SK-N-DZ (cell line): ENCODE measurements around the gene SMIM31.

ENCODE experiments used
- DNase-seq: peaks from one replicate; pipeline ENCODE4 v3.0.0-alpha.2; 2015; ENCODE audit warnings: low spot score
- small RNA-seq, 2 experiments: library from RNA; depleted of rRNA; stranded (forward); fragments of <200 nt; gene quantifications; one replicate each; pipeline ENCODE3, GENCODE V24; 2014

The SMIM31 gene

GRCh38 chr4:164783976-164784375 lies 30.0 kb downstream of the SMIM31 start:
- DNase-seq, result no peak

GRCh38 chr4:164789047-164789446 lies 35.1 kb downstream of the SMIM31 start:
- no peak for DNase-seq

GRCh38 chr4:164790249-164790648 lies 36.3 kb downstream of the SMIM31 start:
- no peak for DNase-seq

- no peak for DNase-seq
Measured at GRCh38 chr4:164799410-164799809, 45.5 kb downstream of the SMIM31 start.

GRCh38 chr4:164800786-164801185 lies 46.9 kb downstream of the SMIM31 start:
- DNase-seq, result no peak

GRCh38 chr4:164802301-164802901 lies 48.5 kb downstream of the SMIM31 start:
- no peak for DNase-seq

- DNase-seq, result no peak
Measured at GRCh38 chr4:164803702-164804101, 49.8 kb downstream of the SMIM31 start.

- no peak for DNase-seq
Measured at GRCh38 chr4:164807611-164808010, 53.7 kb downstream of the SMIM31 start.

GRCh38 chr4:164813554-164813953 lies 59.6 kb downstream of the SMIM31 start:
- DNase-seq, result no peak

GRCh38 chr4:164815711-164816110 lies 61.8 kb downstream of the SMIM31 start:
- DNase-seq, result no peak

GRCh38 chr4:164819366-164819765 lies 65.4 kb downstream of the SMIM31 start:
- no peak for DNase-seq

GRCh38 chr4:164821711-164822110 lies 67.8 kb downstream of the SMIM31 start:
- DNase-seq, result no peak

- no peak for DNase-seq
Measured at GRCh38 chr4:164824581-164824980, 70.7 kb downstream of the SMIM31 start.

GRCh38 chr4:164828955-164829354 lies 75.0 kb downstream of the SMIM31 start:
- DNase-seq, result no peak

GRCh38 chr4:164846566-164846965 lies 92.6 kb downstream of the SMIM31 start:
- no peak for DNase-seq

- DNase-seq, result no peak
Measured at GRCh38 chr4:164847016-164847415, 93.1 kb downstream of the SMIM31 start.

GRCh38 chr4:164847967-164848649 lies 94.2 kb downstream of the SMIM31 start:
- DNase-seq, result no peak

Small RNA genes lying within 50 kb of the gene (small RNA-seq; reads per million reads assigned to genes)
- gene RNU6-668P, result 0 reads per million in 2 experiments
